HG03521 (cell line): ENCODE results near the gene PAQR5.

Experiments
- ATAC-seq: cut with Tn5 transposase; IDR thresholded peaks from one replicate; pipeline ENCODE4 v1.9.1; 2021; ENCODE audit warnings: mild to moderate bottlenecking, moderate library complexity; ENCODE audit not compliant: unreplicated experiment

PAQR5 gene

DNA sequence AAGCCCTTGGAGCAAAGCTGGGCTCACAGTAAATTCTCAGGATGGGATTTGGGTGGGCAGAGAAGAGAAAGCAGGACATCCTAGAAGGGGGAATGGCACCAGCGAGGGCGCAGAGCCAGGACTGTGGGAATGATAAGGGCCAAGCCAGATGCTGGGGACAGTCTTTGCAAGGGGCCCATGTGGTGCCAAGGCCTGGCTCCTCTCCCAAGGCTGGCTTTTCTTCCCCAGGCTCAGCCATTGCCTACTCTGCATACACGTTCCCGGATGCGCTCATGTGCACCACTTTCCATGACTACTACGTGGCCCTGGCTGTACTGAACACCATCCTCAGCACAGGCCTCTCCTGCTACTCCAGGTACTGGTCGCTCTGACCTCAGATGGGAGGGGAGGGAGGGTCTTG, 90.7 kb downstream of the PAQR5 start:
- no peak for ATAC-seq

DNA sequence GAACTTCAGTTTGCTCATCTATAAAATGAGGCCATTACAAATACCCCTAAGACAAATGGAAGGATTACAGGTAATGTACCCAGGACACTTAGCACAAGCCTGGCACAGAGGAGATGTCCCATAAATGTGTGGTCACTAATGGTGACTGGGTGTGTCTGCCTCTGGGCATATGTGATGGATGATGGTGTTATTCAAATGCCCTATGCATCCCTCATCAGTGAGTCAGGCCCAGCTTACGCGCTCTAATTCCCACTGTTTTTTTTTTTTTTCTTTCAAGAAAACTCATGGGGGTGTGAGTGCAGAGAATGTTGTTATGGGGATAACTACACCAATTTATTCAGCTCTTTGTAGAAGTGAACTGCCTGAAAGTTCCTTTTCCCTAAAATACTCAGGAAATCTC, 91.9 kb downstream of the PAQR5 start:
- ATAC-seq = no peak

DNA sequence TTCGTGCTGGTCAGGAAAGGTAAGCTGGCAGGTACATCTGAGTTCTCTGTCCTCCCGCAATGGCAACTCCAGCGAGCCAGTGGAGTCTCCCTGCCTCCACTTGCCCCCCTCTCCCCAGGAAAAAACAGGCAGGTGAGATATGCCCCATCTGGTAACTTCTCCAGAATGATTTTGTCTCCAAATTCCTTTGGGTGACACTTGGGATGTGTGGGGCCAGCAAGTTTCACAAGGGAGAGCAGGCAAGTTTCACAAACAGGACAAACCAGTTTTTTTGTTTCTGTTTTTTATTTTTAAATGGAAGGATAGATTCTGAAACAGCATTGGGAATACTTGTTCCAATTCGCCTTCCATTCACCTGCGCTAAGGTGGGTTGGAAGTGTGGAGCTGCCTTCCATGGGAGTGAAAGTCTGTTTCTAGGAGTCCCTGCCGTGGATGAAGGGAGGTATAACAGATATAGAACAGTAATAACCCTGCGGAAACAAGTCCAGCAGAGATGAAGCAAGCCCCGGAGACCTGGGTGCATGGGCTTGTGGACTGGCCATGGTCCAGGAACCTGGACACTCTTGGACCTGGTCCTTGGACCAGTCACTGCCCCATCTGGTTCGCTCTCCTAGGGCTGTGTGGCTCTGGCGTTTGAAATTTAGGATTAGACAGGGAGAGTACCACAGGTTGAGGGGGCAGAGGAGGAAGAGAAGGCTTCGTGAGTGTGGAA, 92.5 kb downstream of the PAQR5 start:
- ATAC-seq = no peak

DNA sequence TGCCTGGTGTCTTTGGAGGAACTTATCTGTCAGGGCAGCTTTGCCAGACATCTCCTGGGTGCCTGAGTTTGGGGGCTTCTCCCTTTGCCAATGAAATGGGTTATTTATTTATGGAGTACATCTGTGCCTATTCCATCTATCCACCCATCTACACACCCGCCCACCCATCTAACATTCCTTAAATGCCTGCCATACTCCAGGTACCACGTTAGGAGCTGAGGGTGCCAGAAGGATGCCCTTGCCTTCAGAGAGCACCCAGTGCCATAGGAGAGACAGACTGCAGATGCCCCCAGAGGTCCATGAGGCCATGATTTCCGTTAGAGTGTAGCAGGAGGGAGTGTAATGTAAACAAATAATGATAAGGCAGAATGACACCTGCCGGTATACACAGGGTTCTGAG, 93.6 kb downstream of the PAQR5 start:
- ATAC-seq = no peak

DNA sequence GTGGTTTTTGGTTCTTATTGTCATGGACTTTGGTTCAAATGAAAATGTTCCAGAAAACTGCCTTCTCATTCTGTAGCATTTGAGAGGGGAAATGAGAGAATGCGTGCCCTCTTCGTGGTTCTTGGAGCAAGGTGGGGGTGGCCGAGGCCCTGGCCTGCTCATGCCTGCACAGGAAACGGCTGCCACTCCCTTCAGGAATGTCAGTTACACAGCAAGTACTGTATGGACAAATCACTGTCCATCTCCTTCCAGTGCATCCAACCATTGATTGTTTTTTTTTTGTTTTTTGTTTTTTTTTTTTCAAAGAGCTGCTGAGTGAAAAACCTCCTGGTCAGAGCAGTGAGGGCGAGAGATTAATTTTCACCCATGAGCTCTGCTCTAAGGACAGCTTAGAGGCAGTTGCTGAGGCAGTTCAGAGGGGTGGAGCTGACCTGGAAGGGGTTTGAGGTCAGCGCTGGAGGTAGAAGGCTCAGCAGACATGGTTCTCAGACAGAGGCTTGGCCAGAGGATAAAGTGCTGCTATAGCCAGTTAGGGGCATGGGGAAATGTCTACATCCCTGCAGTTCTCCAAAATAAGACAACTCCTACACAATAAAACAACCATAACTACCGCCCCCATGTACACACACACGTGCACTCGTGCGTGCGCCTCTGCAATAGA, 95.2 kb downstream of the PAQR5 start:
- no peak for ATAC-seq

DNA sequence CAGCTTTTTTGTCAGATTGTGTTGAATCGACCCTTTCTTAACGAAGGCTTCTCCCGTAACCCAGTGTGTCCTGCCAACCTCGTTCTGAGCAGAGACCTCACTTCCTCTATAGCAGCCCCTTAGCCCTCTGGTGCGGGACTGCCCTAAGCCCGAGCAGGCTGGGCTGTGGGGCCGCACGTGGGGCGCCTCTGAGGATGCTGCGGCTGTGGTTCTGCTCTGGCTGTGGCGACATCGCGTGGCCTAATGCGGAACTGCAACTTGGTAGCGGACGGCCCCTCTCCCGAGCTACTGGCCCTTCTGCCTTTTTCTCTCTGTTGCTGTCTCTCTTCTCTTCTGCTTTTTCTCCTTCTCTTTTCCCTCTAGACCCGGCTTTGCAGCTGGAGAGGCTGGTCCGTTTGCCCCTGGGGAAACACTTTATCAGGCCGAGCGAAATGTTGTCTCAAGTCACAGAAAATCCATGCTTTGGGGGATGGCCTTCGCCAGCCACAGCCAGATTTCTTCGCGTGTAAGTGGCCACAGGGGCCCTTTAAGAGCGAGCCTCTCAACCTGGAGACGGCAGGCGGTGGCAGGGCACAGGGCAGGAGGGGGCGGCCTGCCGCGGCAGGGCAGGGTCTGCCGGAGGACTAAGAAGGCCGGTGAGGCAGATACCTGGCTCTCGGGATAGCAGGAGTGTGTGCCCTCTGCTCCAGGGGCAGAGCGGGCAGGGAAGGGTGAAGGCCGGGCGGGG, 96.0 kb downstream of the PAQR5 start:
- ATAC-seq = no peak

DNA sequence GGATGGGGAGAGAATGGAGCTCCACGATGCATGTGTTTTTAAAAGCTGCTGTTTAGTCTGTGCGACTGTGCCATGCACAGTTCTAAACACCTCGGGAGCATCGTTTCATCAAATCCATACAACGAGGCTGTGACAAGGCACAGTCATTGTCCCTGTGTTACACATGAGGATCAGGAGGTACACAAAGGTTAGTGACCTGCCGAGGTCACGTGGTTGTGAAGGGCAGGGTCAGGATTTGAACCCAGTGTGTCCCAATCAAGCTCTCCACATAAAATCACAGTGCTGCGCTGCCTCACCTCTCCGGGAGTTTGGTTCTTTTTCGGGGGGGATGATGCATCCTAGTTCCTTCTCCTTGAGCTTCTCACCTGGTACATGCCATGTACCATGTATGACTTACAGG, 96.7 kb downstream of the PAQR5 start:
- ATAC-seq = no peak

DNA sequence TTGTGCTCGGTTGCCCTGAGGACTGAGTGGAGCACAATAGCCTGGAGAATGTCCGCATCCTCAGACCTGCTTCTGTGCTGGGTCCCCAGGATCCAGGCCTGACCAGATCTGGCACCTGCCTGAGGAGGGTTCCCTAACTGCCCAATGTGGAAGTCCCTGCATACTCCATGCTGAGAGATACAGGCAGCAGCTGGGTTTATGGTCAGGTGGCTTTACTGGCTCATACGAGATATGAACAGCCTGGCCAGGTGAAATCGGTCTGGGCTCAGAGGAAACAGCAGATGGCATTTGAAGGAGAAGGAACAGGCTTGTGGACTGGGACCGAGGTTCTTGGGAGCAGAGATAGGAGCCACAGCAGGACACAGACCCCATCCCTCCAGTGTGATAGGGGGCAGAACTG, 97.3 kb downstream of the PAQR5 start:
- ATAC-seq = no peak

DNA sequence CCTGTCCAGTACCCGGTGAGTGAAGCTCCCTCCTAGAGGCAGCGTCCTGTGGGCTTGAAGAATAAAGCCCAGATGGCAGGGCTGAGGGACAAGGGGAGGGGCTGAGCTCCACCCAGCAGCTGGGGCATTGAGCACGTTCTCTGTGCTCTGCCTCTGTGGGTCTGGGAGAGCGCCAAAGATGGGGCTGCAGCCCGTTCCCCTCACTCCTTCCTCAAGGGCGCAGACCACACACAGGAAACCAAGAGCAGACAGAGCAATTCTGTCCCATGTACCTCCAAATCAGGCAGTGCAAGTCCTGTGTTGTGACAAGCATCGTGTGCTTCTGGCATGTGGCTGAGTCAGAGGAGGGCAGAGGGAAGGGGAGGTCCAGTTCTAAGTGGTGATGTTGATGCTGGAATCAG, 99.8 kb downstream of the PAQR5 start:
- ATAC-seq = no peak

DNA sequence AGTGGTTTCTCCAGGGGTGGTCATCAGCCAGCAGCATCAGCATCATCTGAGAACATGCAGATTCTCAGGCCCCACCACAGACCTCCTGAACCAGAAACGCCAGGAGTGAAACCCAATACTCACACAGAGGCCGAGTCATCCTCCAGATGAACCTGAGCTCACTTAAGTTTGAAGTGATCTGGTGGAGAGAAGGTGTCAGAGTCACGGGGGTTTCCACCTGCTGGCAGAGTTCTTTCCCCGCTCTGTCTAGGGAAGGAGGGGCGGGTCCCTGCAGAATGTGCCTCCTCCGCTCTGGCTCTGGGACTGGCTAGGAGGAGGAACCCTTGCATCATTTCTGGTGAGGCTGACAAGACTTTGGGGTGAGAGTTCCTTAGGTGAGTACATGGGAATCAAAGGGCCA, 102.1 kb downstream of the PAQR5 start:
- no peak for ATAC-seq

DNA sequence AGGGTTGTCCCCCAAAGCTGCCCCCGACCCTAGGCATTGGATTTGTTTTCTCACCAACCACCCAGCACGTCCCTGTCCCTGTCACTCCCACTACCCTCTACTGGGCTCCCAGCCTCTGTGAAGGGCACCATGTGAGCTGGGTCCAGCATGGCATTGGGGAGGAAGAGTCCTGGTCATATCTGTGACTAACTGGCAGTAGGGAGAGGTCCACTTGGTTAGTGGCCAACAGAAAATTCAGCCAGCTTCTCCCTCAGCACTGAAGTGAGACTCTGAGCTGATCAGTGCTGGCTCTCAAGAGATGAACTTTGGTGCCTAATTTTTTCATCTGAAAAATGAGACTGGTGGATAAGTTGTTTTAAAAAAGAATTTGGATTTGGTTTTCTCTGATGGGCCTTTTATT, 104.1 kb downstream of the PAQR5 start:
- no peak for ATAC-seq

DNA sequence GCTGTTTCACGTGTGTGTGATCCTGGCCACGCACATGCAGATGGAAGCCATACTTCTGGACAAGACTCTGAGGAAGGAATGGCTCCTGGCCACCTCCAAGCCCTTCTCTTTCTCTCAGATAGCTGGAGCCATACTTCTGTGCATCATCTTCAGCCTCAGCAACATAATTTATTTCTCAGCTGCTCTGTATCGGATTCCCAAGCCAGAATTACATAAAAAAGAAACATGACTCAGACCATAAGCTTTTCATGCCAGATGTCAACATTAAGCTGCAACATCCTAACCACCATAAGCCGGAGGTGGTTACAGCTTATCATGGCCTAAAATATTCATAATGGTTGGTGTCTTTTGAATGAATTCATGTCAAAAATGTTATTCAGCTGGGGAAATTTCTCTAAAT, 104.9 kb downstream of the PAQR5 start:
- no peak for ATAC-seq

DNA sequence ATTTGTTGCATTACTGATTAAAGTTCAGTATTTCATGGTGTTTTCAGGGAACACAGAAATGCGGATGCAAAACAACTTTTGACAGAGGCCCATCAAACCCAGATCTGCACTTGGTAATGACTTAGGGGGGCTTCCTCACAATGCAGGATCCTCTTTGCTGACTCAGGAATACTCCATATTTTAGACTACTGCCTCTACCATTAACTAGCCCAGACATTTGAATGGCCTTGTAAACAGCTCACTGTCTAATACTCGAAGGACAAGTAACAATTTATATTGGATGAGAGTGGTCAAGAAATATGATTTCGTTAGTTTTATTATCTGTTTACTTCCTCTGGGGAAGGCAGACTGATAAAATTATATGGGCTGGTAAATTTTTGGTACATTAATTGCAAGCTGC, 106.4 kb downstream of the PAQR5 start:
- no peak for ATAC-seq

DNA sequence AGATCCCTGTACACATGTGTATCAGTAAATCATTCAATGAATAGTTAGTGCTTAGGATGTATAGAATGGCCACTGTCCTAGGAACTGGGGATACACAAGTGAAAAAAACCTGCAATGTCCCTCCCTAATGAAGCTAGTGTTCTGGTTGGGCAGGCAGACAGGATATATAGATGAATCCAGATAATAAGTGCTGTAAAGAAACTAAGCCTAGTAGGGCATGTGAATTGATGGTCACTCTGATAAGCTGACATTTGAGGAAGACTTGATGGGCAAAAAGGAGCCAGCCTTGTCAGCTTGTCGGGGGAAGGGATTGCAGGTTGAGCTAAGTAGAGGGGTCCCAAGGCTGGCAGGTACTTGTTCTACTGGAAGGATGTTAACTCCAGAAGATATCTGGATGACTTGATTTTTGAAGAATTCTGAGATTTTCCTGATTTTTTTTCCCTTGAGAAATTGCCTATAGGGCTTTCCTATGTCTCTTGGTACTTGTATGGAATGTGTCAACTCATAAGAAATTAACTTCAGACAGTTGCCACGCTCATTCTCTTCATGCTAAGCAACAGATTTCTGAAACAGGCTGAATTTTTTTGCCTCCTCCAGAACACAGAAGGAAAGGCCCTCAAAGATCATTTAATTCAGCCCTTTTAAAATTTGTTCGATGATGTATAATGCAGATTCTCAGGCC, 109.1 kb downstream of the PAQR5 start:
- ATAC-seq = no peak

DNA sequence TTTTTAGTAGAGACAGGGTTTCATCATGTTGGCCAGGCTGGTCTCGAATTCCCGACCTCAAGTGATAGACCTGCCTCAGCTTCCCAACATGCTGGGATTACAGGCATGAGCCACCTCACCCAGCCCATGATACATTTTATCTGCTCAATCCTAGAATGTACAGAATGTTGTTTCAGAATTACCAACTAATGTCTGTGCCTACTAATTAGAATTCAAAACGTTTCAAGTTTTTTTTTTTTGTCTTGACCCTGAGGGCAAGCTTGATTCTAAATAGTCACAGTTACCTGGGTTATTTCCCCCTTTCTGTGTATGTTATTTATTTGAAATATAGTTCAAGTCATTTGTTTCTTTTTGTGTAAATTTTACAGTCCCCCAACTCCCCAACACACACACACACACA, 110.1 kb downstream of the PAQR5 start:
- ATAC-seq = no peak

DNA sequence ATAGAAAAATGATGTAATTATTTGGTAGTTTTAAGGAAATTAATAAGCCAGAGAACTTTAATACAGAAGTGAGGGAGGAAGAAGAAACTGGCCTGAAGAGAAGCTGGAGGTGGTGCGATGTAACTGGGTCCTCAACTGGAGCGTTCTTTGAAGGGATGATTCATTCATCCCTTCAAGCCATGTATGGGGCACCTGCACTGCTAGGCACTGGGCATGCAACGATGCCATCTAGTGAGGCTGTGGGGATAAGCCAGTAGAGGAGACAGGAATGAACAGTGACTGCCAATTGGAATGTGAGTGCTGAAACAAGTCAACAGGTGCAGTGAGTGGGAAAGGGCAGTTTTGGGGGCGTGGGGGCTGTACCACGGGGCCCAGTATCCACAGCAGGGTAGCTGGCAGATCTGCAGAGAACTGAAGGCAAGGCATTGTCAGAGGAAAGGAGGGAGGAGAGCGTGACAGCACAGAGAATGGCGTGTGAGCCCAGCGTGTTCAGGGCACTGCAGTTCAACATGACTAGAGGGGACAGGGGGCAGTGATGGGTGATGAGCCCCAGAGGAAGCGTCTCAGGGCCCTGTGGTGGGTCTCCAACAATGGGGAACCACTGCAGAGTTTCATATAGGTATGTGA, 111.6 kb downstream of the PAQR5 start:
- no peak for ATAC-seq

DNA sequence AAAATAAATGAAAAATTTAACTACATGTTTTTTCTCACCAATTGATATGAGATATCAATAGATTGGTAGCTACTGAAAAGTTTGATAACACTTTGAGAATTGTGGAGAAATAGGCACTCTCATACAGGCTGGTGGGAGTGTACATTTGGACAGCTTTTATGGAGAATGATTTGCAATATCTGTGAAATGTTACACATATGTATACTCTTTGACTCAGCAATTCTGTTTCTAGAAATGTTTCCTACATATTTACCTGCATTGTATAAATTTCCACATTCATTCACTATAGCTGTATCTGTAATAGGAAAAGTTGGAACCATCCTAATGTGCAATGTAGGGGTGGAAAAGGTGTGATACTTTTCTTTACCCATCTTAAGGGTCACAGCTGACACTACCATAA, 113.6 kb downstream of the PAQR5 start:
- no peak for ATAC-seq

DNA sequence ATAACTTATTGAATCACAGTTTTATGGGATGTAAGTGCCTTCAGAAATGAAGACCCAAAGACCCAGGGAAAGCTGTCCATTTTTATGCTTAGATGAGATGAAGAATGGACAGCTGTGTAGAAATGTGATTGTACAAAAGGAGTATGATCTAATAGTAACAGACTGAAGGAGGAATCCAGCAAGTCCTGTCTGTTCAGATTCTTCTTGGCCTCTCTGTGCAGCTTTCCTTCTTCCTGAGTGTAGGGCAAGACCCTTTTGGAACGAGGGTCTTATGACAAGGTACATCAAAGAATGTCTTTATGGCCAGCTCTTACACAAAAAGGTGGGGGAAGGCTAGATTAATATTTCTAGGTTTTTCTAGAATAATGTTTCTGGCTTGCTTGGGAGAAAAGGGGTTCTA, 114.0 kb downstream of the PAQR5 start:
- no peak for ATAC-seq

DNA sequence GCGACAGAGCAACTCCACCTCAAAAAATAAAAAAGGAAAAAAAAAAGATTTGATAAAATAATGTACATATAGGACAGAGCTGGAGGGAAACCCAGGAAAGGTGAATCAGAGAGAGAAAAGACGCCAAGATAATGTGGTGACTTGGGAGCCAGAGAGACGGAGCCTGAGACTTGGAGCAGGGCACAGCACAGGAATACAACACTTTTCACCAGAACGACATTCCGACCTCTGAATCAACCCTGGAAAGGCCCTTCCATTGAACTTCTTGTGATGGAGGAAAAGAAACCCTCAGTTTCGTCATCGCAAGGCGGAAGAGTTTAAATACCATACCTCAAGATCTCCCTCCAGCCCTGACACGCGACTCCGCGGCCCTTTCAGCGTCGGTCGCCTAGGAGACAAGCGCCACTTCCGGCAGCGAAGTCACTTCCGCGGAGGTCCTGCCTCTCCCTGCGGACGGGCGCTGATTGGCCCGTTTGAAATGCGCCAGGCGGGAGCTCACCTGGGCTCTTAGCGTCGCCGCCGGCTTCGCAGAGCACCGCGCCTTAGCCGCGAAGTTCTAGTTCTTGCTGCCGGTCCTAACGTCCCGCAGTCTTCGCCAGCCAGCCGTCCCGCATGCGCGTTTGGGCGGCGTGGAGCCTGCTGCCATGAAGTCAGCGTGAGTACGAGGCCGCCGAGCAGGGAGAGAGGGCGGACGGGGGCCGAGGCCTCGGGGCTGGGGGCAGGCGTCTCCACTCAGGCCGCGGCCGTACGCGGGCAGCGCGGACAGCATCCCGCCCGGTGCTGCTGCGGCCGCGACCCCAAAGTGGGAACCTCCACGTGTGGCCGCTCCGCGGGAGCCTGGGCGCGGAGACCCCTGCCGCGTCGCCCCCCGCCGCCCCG, 115.3 kb downstream of the PAQR5 start, which contains the start of gene KIF23:
KIF23 (plus strand) TSS at position 528 of the 879 bp plus-strand sequence; CDS start at position 645, 117 bp downstream.
- peak; percentile 90 for ATAC-seq

DNA sequence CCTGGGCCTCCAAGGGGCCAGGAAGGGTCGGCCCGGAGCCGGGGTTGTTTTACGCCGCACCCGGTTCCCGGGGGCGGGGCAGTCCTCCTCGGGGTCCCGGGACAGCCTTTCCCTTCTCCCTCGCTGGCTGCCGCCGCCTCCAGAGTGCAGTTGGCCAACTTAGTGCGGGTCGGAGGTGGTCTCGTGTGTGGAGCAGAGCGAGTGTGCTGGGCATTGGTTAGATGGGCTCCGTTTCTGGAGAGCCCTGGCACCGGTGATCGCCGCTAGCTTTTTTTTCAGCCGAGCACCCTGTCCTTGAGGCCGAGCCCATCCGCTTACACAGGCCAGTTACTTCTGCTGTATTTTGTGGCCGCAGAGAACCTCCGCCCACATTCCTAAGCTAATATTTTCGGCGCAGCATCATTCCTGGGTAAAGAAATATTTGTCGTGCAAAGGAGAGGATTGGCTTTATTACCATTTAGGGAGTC, 116.0 kb downstream of the PAQR5 start:
- ATAC-seq = peak; percentile 36
